Hepatocyte (in vitro differentiated cells): ENCODE results near the gene PTPN9.

Experiments used
- CTCF ChIP-seq: fragments of 200-600 bp; sonication (generic); IDR thresholded peaks from 2 replicates; pipeline ENCODE4 v1.5.1; 2016; ENCODE audit warnings: antibody characterized with exemption, mild to moderate bottlenecking; ENCODE audit not compliant: poor library complexity
- EZH2 ChIP-seq: fragments of 200-600 bp; sonication (generic); IDR thresholded peaks from 2 replicates; pipeline ENCODE4 v1.6.1; 2016; ENCODE audit warnings: antibody characterized with exemption, mild to moderate bottlenecking, borderline replicate concordance
- EZH2phosphoT487 ChIP-seq: fragments of 200-600 bp; sonication (generic); IDR thresholded peaks from one replicate; pipeline ENCODE4 v1.6.1; 2018; ENCODE audit warnings: antibody characterized with exemption, mild to moderate bottlenecking, low read depth, moderate library complexity; ENCODE audit not compliant: unreplicated experiment, severe bottlenecking

GRCh38 chr15:75451674-75452363, 127.3 kb downstream of the PTPN9 start, which contains the start of gene SIN3A:
- TF ChIP-seq CTCF: no peak
- TF ChIP-seq EZH2: no peak
- TF ChIP-seq EZH2phosphoT487: no peak
